H1 (cell line): ENCODE results near the gene MAPKAP1. TPM values are rescaled to one million over a fixed set of nuclear protein-coding genes. Genes with fewer than 3 reads are reported as not detected.

ENCODE experiments used
- ASH2L ChIP-seq: fragments of 200-600, 300-600 bp; sonication (generic); IDR thresholded peaks from one replicate; pipeline ENCODE4 v1.7.1; 2017; ENCODE audit warnings: low read length
- CHD1 ChIP-seq: IDR thresholded peaks from 2 replicates; pipeline ENCODE4 v1.6.1; 2012; ENCODE audit warnings: low read depth, low read length, improper control_type of control experiment
- EZH2 ChIP-seq: fragments of 200-600 bp; sonication (generic); IDR thresholded peaks from 2 replicates; pipeline ENCODE4 v1.7.1; 2012; ENCODE audit warnings: low read depth, mild to moderate bottlenecking, moderate library complexity, low read length, inconsistent platforms; ENCODE audit not compliant: severe bottlenecking
- JUND ChIP-seq: IDR thresholded peaks from 2 replicates; pipeline ENCODE4 v1.6.1; 2011; ENCODE audit warnings: mild to moderate bottlenecking, improper control_type of control experiment, low read length
- RFX5 ChIP-seq: IDR thresholded peaks from 2 replicates; pipeline ENCODE4 v1.6.1; 2011; ENCODE audit warnings: low read depth, low read length, improper control_type of control experiment, borderline replicate concordance
- RXRA ChIP-seq: IDR thresholded peaks from 2 replicates; pipeline ENCODE4 v1.6.1; 2011; ENCODE audit warnings: low read depth, mild to moderate bottlenecking, low read length, moderate library complexity; ENCODE audit not compliant: insufficient read depth
- SAP30 ChIP-seq: fragments of 300-600 bp; sonication (generic); IDR thresholded peaks from 2 replicates; pipeline ENCODE4 v1.7.1; 2012; ENCODE audit warnings: low read length, moderate library complexity, mild to moderate bottlenecking, inconsistent platforms; ENCODE audit not compliant: insufficient read depth, insufficient replicate concordance
- SP2 ChIP-seq: IDR thresholded peaks from 2 replicates; pipeline ENCODE4 v1.6.1; 2012; ENCODE audit warnings: mild to moderate bottlenecking, low read length, inconsistent platforms
- TAF1 ChIP-seq: IDR thresholded peaks from 2 replicates; pipeline ENCODE4 v1.6.1; 2011; ENCODE audit warnings: mild to moderate bottlenecking, low read depth, low read length
- TCF12 ChIP-seq: IDR thresholded peaks from 2 replicates; pipeline ENCODE4 v1.6.1; 2011; ENCODE audit warnings: low read depth, mild to moderate bottlenecking, low read length
- polyA plus RNA-seq, 7 experiments: library from polyadenylated mRNA; depleted of rRNA in 3 of 7; stranded (reverse) in 5 of 7; unstranded in 2 of 7; fragments of >200 nt in 5 of 7; fragments of 200-250 nt in 2 of 7; gene quantifications; 1 replicate in 5 of 7; 2 replicates in 1 of 7; 4 replicates in 1 of 7; pipeline versions ENCODE4 v1.2.1 to v1.2.3, GENCODE V29; 2011 to 2013; ENCODE audit warnings: missing spikeins in 2 of 7, mixed read lengths in 2 of 7
- total RNA-seq: library from RNA; stranded (reverse); fragmentation: NEBNext Ultra II Directional; extraction: Animal tissue kit (Norgen Biotek cat#: 25700); gene quantifications from 2 replicates; pipeline ENCODE4 v1.2.1, GENCODE V29; 2021
- TF ChIP-seq, protein P1 (sequence below): fragments of 300-600 bp; sonication (generic); IDR thresholded peaks from 2 replicates; pipeline ENCODE4 v1.7.1; 2012; ENCODE audit warnings: low read length, moderate library complexity, mild to moderate bottlenecking, inconsistent platforms; ENCODE audit not compliant: insufficient replicate concordance

The MAPKAP1 gene
- total and polyA plus RNA-seq, 2 of the 8 experiments (the other 6 are each of a cell fraction or from before 2014, with no cell fraction given) = 79.2 to 140 TPM

- TF ChIP-seq, protein P1, sequence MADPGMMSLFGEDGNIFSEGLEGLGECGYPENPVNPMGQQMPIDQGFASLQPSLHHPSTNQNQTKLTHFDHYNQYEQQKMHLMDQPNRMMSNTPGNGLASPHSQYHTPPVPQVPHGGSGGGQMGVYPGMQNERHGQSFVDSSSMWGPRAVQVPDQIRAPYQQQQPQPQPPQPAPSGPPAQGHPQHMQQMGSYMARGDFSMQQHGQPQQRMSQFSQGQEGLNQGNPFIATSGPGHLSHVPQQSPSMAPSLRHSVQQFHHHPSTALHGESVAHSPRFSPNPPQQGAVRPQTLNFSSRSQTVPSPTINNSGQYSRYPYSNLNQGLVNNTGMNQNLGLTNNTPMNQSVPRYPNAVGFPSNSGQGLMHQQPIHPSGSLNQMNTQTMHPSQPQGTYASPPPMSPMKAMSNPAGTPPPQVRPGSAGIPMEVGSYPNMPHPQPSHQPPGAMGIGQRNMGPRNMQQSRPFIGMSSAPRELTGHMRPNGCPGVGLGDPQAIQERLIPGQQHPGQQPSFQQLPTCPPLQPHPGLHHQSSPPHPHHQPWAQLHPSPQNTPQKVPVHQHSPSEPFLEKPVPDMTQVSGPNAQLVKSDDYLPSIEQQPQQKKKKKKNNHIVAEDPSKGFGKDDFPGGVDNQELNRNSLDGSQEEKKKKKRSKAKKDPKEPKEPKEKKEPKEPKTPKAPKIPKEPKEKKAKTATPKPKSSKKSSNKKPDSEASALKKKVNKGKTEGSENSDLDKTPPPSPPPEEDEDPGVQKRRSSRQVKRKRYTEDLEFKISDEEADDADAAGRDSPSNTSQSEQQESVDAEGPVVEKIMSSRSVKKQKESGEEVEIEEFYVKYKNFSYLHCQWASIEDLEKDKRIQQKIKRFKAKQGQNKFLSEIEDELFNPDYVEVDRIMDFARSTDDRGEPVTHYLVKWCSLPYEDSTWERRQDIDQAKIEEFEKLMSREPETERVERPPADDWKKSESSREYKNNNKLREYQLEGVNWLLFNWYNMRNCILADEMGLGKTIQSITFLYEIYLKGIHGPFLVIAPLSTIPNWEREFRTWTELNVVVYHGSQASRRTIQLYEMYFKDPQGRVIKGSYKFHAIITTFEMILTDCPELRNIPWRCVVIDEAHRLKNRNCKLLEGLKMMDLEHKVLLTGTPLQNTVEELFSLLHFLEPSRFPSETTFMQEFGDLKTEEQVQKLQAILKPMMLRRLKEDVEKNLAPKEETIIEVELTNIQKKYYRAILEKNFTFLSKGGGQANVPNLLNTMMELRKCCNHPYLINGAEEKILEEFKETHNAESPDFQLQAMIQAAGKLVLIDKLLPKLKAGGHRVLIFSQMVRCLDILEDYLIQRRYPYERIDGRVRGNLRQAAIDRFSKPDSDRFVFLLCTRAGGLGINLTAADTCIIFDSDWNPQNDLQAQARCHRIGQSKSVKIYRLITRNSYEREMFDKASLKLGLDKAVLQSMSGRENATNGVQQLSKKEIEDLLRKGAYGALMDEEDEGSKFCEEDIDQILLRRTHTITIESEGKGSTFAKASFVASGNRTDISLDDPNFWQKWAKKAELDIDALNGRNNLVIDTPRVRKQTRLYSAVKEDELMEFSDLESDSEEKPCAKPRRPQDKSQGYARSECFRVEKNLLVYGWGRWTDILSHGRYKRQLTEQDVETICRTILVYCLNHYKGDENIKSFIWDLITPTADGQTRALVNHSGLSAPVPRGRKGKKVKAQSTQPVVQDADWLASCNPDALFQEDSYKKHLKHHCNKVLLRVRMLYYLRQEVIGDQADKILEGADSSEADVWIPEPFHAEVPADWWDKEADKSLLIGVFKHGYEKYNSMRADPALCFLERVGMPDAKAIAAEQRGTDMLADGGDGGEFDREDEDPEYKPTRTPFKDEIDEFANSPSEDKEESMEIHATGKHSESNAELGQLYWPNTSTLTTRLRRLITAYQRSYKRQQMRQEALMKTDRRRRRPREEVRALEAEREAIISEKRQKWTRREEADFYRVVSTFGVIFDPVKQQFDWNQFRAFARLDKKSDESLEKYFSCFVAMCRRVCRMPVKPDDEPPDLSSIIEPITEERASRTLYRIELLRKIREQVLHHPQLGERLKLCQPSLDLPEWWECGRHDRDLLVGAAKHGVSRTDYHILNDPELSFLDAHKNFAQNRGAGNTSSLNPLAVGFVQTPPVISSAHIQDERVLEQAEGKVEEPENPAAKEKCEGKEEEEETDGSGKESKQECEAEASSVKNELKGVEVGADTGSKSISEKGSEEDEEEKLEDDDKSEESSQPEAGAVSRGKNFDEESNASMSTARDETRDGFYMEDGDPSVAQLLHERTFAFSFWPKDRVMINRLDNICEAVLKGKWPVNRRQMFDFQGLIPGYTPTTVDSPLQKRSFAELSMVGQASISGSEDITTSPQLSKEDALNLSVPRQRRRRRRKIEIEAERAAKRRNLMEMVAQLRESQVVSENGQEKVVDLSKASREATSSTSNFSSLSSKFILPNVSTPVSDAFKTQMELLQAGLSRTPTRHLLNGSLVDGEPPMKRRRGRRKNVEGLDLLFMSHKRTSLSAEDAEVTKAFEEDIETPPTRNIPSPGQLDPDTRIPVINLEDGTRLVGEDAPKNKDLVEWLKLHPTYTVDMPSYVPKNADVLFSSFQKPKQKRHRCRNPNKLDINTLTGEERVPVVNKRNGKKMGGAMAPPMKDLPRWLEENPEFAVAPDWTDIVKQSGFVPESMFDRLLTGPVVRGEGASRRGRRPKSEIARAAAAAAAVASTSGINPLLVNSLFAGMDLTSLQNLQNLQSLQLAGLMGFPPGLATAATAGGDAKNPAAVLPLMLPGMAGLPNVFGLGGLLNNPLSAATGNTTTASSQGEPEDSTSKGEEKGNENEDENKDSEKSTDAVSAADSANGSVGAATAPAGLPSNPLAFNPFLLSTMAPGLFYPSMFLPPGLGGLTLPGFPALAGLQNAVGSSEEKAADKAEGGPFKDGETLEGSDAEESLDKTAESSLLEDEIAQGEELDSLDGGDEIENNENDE = no peak
- TF ChIP-seq TCF12 (no peak), SAP30 (no peak), RXRA (no peak), CHD1 (no peak), SP2 (no peak), ASH2L (no peak), RFX5 (no peak), EZH2 (no peak), JUND (no peak), TAF1 (no peak)
Measured at GRCh38 chr9:125513668-125514413, 193.2 kb downstream of the MAPKAP1 start (continued).
